ENCODE measurements around the gene TP53TG5.
"Not testable (repeated sequence)": the region's sequence is repeated elsewhere in the genome, so short reads cannot be mapped to it uniquely, and the experiment has no call there.

The TP53TG5 gene

GRCh38 chr20:45366631-45367030 is 11.5 kb downstream of the TP53TG5 start:
- DNase-seq (ENCODE audit: low read depth in 2 of 2): no peak

DNA sequence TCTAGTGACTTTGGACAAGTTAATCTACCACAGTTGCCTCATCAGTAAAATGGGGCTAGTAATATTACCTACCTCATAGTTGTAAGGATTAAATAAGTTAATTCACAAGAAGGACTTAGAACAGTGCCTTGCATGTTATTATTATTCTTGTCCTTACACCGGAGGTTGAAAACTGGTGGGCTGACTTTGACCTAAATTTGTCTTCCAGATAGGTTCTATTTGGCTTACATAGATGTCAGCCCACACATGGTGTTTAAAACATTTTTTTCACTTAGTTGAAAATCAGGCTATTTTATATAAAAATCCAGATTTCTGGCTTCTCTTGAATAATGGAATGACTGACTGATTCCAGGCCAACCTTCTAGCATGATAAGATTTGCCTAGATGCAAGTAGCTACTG is 11.9 kb downstream of the TP53TG5 start:
- no peak for DNase-seq (ENCODE audit: low read depth in 2 of 2)

DNA sequence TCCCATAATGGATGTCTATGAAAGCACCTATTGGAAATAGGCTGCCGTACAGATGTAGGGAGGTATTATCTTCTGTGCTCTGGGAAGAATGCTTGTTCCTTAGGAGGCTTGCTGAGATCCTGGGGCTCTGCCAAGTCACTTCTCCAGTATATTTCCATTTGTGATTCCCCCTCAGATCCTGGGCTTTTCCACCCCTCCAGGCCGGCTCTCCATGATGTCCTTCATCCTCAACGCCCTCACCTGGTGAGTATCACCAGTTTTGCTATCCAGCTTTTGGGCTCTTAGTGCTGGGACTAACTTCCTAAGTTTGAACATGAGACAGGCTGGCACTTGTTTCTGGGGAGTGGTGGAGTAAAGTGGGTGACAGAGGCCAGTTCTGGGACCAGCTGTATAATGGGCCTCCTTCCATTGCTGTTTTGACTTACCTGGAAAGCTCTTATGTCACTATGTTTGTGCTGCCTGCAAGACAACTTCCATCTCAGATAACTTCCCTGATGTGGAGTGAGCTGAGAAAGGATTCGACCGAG is 12.6 kb downstream of the TP53TG5 start:
- no peak for DNase-seq (ENCODE audit: low read depth in 2 of 2)

GRCh38 chr20:45363611-45364492 is 14.3 kb downstream of the TP53TG5 start:
- no peak for DNase-seq (ENCODE audit: low read depth in 2 of 2)

GRCh38 chr20:45362804-45363610 is 15.1 kb downstream of the TP53TG5 start, which contains the start of gene SYS1:
Gene SYS1, plus strand, starts transcription at chr20:45363156. Its CDS starts 376 bp downstream, at chr20:45363532.
- peak; percentile 96 to 97 for DNase-seq (ENCODE audit: low read depth in 2 of 2)

- DNase-seq (ENCODE audit: low read depth in 2 of 2): no peak
These were observed 16.3 kb downstream of the TP53TG5 start for GRCh38 chr20:45361793-45362192.

GRCh38 chr20:45359406-45360148 is 18.5 kb downstream of the TP53TG5 start:
- DNase-seq (ENCODE audit: low read depth in 2 of 2): no peak

- no peak for DNase-seq (ENCODE audit: low read depth in 2 of 2)
These were observed 19.1 kb downstream of the TP53TG5 start for GRCh38 chr20:45359069-45359405.

GRCh38 chr20:45358282-45359068 is 19.6 kb downstream of the TP53TG5 start:
- no peak for DNase-seq (ENCODE audit: low read depth in 2 of 2)

- no peak for DNase-seq (ENCODE audit: low read depth in 2 of 2)
These were observed 22.7 kb downstream of the TP53TG5 start for GRCh38 chr20:45355209-45356084.

GRCh38 chr20:45354423-45355208 is 23.5 kb downstream of the TP53TG5 start:
- peak in 1 of 2 donors; percentile 28 for DNase-seq (ENCODE audit: low read depth in 2 of 2)

GRCh38 chr20:45353746-45354145 is 24.4 kb downstream of the TP53TG5 start:
- no peak for DNase-seq (ENCODE audit: low read depth in 2 of 2)

GRCh38 chr20:45352729-45353128 is 25.4 kb downstream of the TP53TG5 start:
- DNase-seq (ENCODE audit: low read depth in 2 of 2): no peak

- not testable (repeated sequence) for DNase-seq (ENCODE audit: low read depth in 2 of 2)
These were observed 27.3 kb downstream of the TP53TG5 start for GRCh38 chr20:45350795-45351194.

DNA sequence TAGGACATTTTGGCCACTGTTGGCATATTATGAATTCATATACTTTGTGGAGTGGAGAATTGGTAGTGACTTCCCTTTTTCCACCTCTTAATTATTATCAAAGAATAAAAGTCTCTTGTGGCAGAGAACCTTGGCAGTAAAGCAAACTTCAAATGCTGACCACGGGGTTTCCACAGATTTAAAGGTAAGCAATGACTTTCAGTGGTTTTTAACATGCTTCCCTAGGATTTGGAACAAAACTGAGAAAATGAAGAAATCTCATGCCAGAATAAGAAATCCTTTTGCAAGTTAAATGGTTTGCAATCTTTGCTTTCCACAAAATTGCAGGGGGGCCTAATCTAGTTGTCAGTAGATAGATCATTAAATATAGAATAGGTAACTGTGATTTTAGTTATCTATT is 27.9 kb downstream of the TP53TG5 start:
- DNase-seq (ENCODE audit: low read depth in 2 of 2): no peak

DNA sequence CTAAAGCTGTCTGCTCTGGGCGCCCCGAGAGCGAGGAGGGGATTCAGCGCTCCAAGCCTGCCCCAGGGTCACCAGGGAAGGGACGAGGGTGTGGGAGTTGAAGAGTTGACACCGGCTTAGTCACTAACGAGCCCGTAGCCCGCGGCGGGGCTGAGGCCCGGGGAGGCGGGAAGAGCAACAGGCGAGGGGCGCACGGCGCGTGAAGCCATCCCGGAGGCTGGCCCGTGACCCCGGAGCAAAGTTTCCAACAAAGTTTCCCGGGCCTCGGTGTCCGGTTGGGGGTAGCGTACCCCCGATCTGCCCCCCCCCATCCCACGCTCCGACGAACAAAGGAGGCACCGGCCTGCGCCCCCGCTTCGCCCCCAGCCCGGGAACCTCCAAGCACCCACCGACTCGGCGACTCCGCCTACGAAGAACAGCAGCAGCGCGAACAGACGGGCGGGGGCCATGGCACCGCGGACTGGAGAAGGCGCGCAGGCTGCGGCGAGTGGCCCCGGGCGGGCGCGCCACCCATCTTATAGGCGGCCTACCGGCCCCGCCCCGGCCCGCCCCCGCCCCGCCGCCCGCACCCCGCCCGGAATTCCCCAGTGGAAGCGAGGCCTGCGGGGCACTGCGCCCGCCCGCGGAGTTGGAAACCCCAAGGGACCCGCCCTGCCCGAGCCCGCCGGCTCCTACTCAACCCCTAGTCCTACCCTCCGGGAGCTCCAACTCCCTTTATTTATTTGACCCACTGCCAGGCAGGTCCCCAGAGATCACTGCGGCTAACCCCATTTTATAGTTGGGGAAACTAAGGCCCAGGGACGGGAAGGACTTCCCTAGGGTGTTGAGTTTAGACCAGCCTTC is 30.0 kb downstream of the TP53TG5 start, which contains the start of gene SDC4:
TSS of gene SDC4 (minus strand) at position 489 of the 843 bp plus-strand sequence. CDS start at position 449, 40 bp downstream.
- DNase-seq (ENCODE audit: low read depth in 2 of 2): peak; percentile 53 to 66

GRCh38 chr20:45347297-45347935 is 30.7 kb downstream of the TP53TG5 start:
- no peak for DNase-seq (ENCODE audit: low read depth in 2 of 2)

- DNase-seq (ENCODE audit: low read depth in 2 of 2): no peak
These were observed 31.3 kb downstream of the TP53TG5 start for GRCh38 chr20:45346851-45347250.

Data from stimulated activated CD8-positive, alpha-beta memory T cell treated with anti-CD3 and anti-CD28 coated beads, Interleukin-2, amount 100 ng/mL, for 48 hours (primary cell).